ENCODE measurements around the gene HTT. TPM values are rescaled to one million over a fixed set of nuclear protein-coding genes. Genes with fewer than 3 reads are reported as not detected.

The HTT gene
- total RNA-seq, 5 donors from 2014 or later (not counting 1 experiment from before 2014, with no cell fraction given), result 60.3 to 97.1 (median 71.4) TPM

- DNase-seq (no peak), ATAC-seq (replicated peaks in 1 of 4) (no peak)
- Histone ChIP-seq H3K9me3 (no peaks in the 10 kb centered on the region), H3K36me3 (ENCODE audit: control insufficient read depth in 2 of 2, extremely low read depth in 1 of 2, insufficient read depth in 1 of 2, low read length in 1 of 2) (peaks cover 26 to 84% of the 10 kb centered on the region in 2 donors), H3K27ac (ENCODE audit: low read length) (no peak overlapping the region), H3K4me1 (ENCODE audit: control insufficient read depth in 1 of 2, extremely low read depth in 1 of 2, insufficient read depth in 2 of 2, low read length in 2 of 2) (no peaks in the 10 kb centered on the region), H3K27me3 (replicated peaks in 1 of 2; ENCODE audit: control insufficient read depth in 2 of 2, extremely low read depth in 1 of 2, insufficient read depth in 2 of 2, low read length in 1 of 2) (no peaks in the 10 kb centered on the region), H3K4me3 (ENCODE audit: control insufficient read depth in 1 of 2, extremely low read depth in 1 of 2, low read length in 1 of 2) (no peak overlapping the region)
- H3K9me3 Mint-ChIP-seq, result no peaks in the 10 kb centered on the region
- H3K27me3 Mint-ChIP-seq, result no peaks in the 10 kb centered on the region
- CTCF ChIA-PET, result interaction anchor here in 1 of 2 donors (0.9 kb wide), 1 partner anchor 15 kb away, joined by 3 read pairs; no protein-coding TSS in a partner anchor
- H3K4me1 Mint-ChIP-seq, result no peaks in the 10 kb centered on the region
- WGBS (ENCODE audit: insufficient coverage), result 92% methylated on average over 2 of the region's 8 CpGs
- no peak overlapping the region for H3K27ac Mint-ChIP-seq
- H3K4me3 Mint-ChIP-seq, result no peak overlapping the region
- peaks cover 69% of the 10 kb centered on the region for H3K36me3 Mint-ChIP-seq
- POLR2A ChIA-PET, result no interaction called here
These were observed 137.4 kb downstream of the HTT start for GRCh38 chr4:3211866-3212265.

GRCh38 chr4:3212391-3213105 is 138.1 kb downstream of the HTT start:
- H3K36me3 Mint-ChIP-seq, result peaks cover 68% of the 10 kb centered on the region
- Histone ChIP-seq H3K36me3 (ENCODE audit: control insufficient read depth in 2 of 2, extremely low read depth in 1 of 2, insufficient read depth in 1 of 2, low read length in 1 of 2) (peaks cover 26 to 84% of the 10 kb centered on the region in 2 donors), H3K4me3 (ENCODE audit: control insufficient read depth in 1 of 2, extremely low read depth in 1 of 2, low read length in 1 of 2) (no peak overlapping the region), H3K4me1 (ENCODE audit: control insufficient read depth in 1 of 2, extremely low read depth in 1 of 2, insufficient read depth in 2 of 2, low read length in 2 of 2) (no peaks in the 10 kb centered on the region), H3K27ac (ENCODE audit: low read length) (no peak overlapping the region), H3K27me3 (replicated peaks in 1 of 2; ENCODE audit: control insufficient read depth in 2 of 2, extremely low read depth in 1 of 2, insufficient read depth in 2 of 2, low read length in 1 of 2) (no peaks in the 10 kb centered on the region), H3K9me3 (no peaks in the 10 kb centered on the region)
- no peaks in the 10 kb centered on the region for H3K27me3 Mint-ChIP-seq
- 96% methylated on average over 7 of the region's 12 CpGs for WGBS (ENCODE audit: insufficient coverage)
- no peaks in the 10 kb centered on the region for H3K9me3 Mint-ChIP-seq
- ChIA-PET POLR2A (no interaction called here), CTCF (no interaction called here)
- H3K4me3 Mint-ChIP-seq, result no peak overlapping the region
- ATAC-seq (replicated peaks in 1 of 4) (no peak), DNase-seq (no peak)
- H3K4me1 Mint-ChIP-seq, result no peaks in the 10 kb centered on the region
- H3K27ac Mint-ChIP-seq, result no peak overlapping the region

GRCh38 chr4:3213106-3213425 is 138.6 kb downstream of the HTT start:
- Mint-ChIP-seq H3K9me3 (no peaks in the 10 kb centered on the region), H3K4me3 (no peak overlapping the region), H3K27ac (no peak overlapping the region), H3K36me3 (peaks cover 69% of the 10 kb centered on the region), H3K4me1 (no peaks in the 10 kb centered on the region), H3K27me3 (no peaks in the 10 kb centered on the region)
- Histone ChIP-seq H3K4me1 (ENCODE audit: control insufficient read depth in 1 of 2, extremely low read depth in 1 of 2, insufficient read depth in 2 of 2, low read length in 2 of 2) (no peaks in the 10 kb centered on the region), H3K27me3 (replicated peaks in 1 of 2; ENCODE audit: control insufficient read depth in 2 of 2, extremely low read depth in 1 of 2, insufficient read depth in 2 of 2, low read length in 1 of 2) (no peaks in the 10 kb centered on the region), H3K4me3 (ENCODE audit: control insufficient read depth in 1 of 2, extremely low read depth in 1 of 2, low read length in 1 of 2) (no peak overlapping the region), H3K9me3 (no peaks in the 10 kb centered on the region), H3K27ac (ENCODE audit: low read length) (no peak overlapping the region), H3K36me3 (ENCODE audit: control insufficient read depth in 2 of 2, extremely low read depth in 1 of 2, insufficient read depth in 1 of 2, low read length in 1 of 2) (peaks cover 31 to 84% of the 10 kb centered on the region in 2 donors)
- DNase-seq, result no peak
- ChIA-PET POLR2A (no interaction called here), CTCF (no interaction called here)
- WGBS (ENCODE audit: insufficient coverage), result 100% methylated on average over 2 of the region's 4 CpGs
- no peak for ATAC-seq (replicated peaks in 1 of 4)

GRCh38 chr4:3213661-3214250 is 139.3 kb downstream of the HTT start:
- H3K4me3 Mint-ChIP-seq, result no peak overlapping the region
- no peak overlapping the region for H3K4me3 ChIP-seq (ENCODE audit: control insufficient read depth in 1 of 2, extremely low read depth in 1 of 2, low read length in 1 of 2)
- no peak for ATAC-seq (replicated peaks in 1 of 4)
- peaks cover 69% of the 10 kb centered on the region for H3K36me3 Mint-ChIP-seq
- no peak overlapping the region for H3K27ac Mint-ChIP-seq
- no peak for DNase-seq
- WGBS (ENCODE audit: insufficient coverage), result 96% methylated on average over 12 of the region's 15 CpGs
- peaks cover 35 to 82% of the 10 kb centered on the region in 2 donors for H3K36me3 ChIP-seq (ENCODE audit: control insufficient read depth in 2 of 2, extremely low read depth in 1 of 2, insufficient read depth in 1 of 2, low read length in 1 of 2)
- H3K9me3 Mint-ChIP-seq, result no peaks in the 10 kb centered on the region
- POLR2A ChIA-PET, result no interaction called here
- peaks cover 0 to 2% (median 0%) of the 10 kb centered on the region in 3 donors for H3K4me1 Mint-ChIP-seq
- no peaks in the 10 kb centered on the region for H3K4me1 ChIP-seq (ENCODE audit: control insufficient read depth in 1 of 2, extremely low read depth in 1 of 2, insufficient read depth in 2 of 2, low read length in 2 of 2)
- H3K27ac ChIP-seq (ENCODE audit: low read length), result no peak overlapping the region
- no peaks in the 10 kb centered on the region for H3K27me3 ChIP-seq (replicated peaks in 1 of 2; ENCODE audit: control insufficient read depth in 2 of 2, extremely low read depth in 1 of 2, insufficient read depth in 2 of 2, low read length in 1 of 2)
- no peaks in the 10 kb centered on the region for H3K9me3 ChIP-seq
- CTCF ChIA-PET, result interaction anchor here in 1 of 2 donors (0.6 kb wide), 1 partner anchor 1465 kb away, joined by 5 read pairs; no protein-coding TSS in a partner anchor
- H3K27me3 Mint-ChIP-seq, result no peaks in the 10 kb centered on the region

GRCh38 chr4:3215256-3215655 is 140.8 kb downstream of the HTT start:
- whole genome bisulfite sequencing (ENCODE audit: insufficient coverage), result over 99% methylated on average over 11 of the region's 12 CpGs
- Mint-ChIP-seq H3K9me3 (no peaks in the 10 kb centered on the region), H3K4me3 (no peak overlapping the region), H3K27ac (no peak overlapping the region), H3K36me3 (peaks cover 72% of the 10 kb centered on the region), H3K4me1 (peaks cover 0 to 2% (median 0%) of the 10 kb centered on the region in 3 donors), H3K27me3 (no peaks in the 10 kb centered on the region)
- Histone ChIP-seq H3K4me1 (ENCODE audit: control insufficient read depth in 1 of 2, extremely low read depth in 1 of 2, insufficient read depth in 2 of 2, low read length in 2 of 2) (peaks cover 0 to 8% of the 10 kb centered on the region in 2 experiments), H3K4me3 (ENCODE audit: control insufficient read depth in 1 of 2, extremely low read depth in 1 of 2, low read length in 1 of 2) (no peak overlapping the region), H3K27ac (ENCODE audit: low read length) (no peak overlapping the region), H3K27me3 (replicated peaks in 1 of 2; ENCODE audit: control insufficient read depth in 2 of 2, extremely low read depth in 1 of 2, insufficient read depth in 2 of 2, low read length in 1 of 2) (no peaks in the 10 kb centered on the region), H3K36me3 (ENCODE audit: control insufficient read depth in 2 of 2, extremely low read depth in 1 of 2, insufficient read depth in 1 of 2, low read length in 1 of 2) (peaks cover 40 to 79% of the 10 kb centered on the region in 2 donors), H3K9me3 (no peaks in the 10 kb centered on the region)
- ATAC-seq (replicated peaks in 1 of 4) (no peak), DNase-seq (no peak)
- ChIA-PET CTCF (no interaction called here), POLR2A (no interaction called here)

GRCh38 chr4:3215733-3216132 is 141.3 kb downstream of the HTT start:
- ChIA-PET POLR2A (no interaction called here), CTCF (no interaction called here)
- Mint-ChIP-seq H3K27me3 (no peaks in the 10 kb centered on the region), H3K4me3 (no peak overlapping the region), H3K4me1 (peaks cover 0 to 2% (median 0%) of the 10 kb centered on the region in 3 donors), H3K9me3 (no peaks in the 10 kb centered on the region), H3K27ac (no peak overlapping the region), H3K36me3 (peaks cover 69% of the 10 kb centered on the region)
- ATAC-seq (replicated peaks in 1 of 4) (no peak), DNase-seq (no peak)
- no peaks in the 10 kb centered on the region for H3K9me3 ChIP-seq
- H3K36me3 ChIP-seq (ENCODE audit: control insufficient read depth in 2 of 2, extremely low read depth in 1 of 2, insufficient read depth in 1 of 2, low read length in 1 of 2), result peaks cover 40 to 79% of the 10 kb centered on the region in 2 donors
- peaks cover 0 to 8% of the 10 kb centered on the region in 2 experiments for H3K4me1 ChIP-seq (ENCODE audit: control insufficient read depth in 1 of 2, extremely low read depth in 1 of 2, insufficient read depth in 2 of 2, low read length in 2 of 2)
- no peak overlapping the region for H3K27ac ChIP-seq (ENCODE audit: low read length)
- WGBS (ENCODE audit: insufficient coverage), result 100% methylated on average over 2 of the region's 4 CpGs
- no peaks in the 10 kb centered on the region for H3K27me3 ChIP-seq (replicated peaks in 1 of 2; ENCODE audit: control insufficient read depth in 2 of 2, extremely low read depth in 1 of 2, insufficient read depth in 2 of 2, low read length in 1 of 2)
- no peak overlapping the region for H3K4me3 ChIP-seq (ENCODE audit: control insufficient read depth in 1 of 2, extremely low read depth in 1 of 2, low read length in 1 of 2)
